SK-N-SH (cell line): ENCODE results near the gene PLB1. TPM values are rescaled to one million over a fixed set of nuclear protein-coding genes. Genes with fewer than 3 reads are reported as not detected.
A peak's percentile ranks its signal among the peaks of the same experiment; 100 is the strongest.

Experiments
- CTCF ChIA-PET: fragments of 300-600, 350-600 bp; formaldehyde crosslinking; extraction: SDS; loops from one replicate; lab custom pipeline; 2021; lab: Yijun Ruan, JAX
- POLR2A ChIA-PET: fragments of 350-600 bp; sonication (Branson Sonifier 250); formaldehyde crosslinking; extraction: SDS; loops from one replicate; lab custom pipeline; 2020; ENCODE audit warnings: antibody characterized with exemption, inconsistent platforms; lab: Yijun Ruan, JAX
- DNase-seq: peaks from one replicate; pipeline ENCODE4 v3.0.0; 2012
- H2AFZ ChIP-seq: fragments of 200-600 bp; sonication (generic); 2 replicates; pipeline ENCODE4 v1.8.1; 2016; ENCODE audit warnings: antibody characterized with exemption, mild to moderate bottlenecking, low read depth
- H3F3A ChIP-seq: fragments of 200-600 bp; sonication (generic); replicated peaks from 2 replicates; pipeline ENCODE3; 2016; ENCODE audit warnings: antibody characterized with exemption, mild to moderate bottlenecking; ENCODE audit not compliant: insufficient read depth
- H3K27ac ChIP-seq, 2 experiments: fragments of 200-500 bp in 1 of 2; fragments of 200-600 bp in 1 of 2; sonication (Bioruptor generic) in 1 of 2; sonication (generic), shearing (Covaris generic) in 1 of 2; 2 replicates each; pipeline versions ENCODE4 v1.5.1 to v1.6.1; 2014 to 2016; ENCODE audit warnings: low read depth in 2 of 2, inconsistent platforms in 1 of 2, low read length in 1 of 2, mild to moderate bottlenecking in 1 of 2, mixed read lengths in 1 of 2
- H3K27me3 ChIP-seq: fragments of 200-600 bp; sonication (generic), shearing (Covaris generic); 2 replicates; pipeline ENCODE4 v1.6.1; 2016; ENCODE audit warnings: mixed run types; ENCODE audit not compliant: insufficient read depth
- H3K36me3 ChIP-seq, 2 experiments: fragments of 200-500 bp in 1 of 2; fragments of 200-600 bp in 1 of 2; sonication (Bioruptor generic) in 1 of 2; sonication (generic) in 1 of 2; replicated peaks in 1 of 2; 2 replicates each; pipeline versions ENCODE3 to v1.5.1; 2014 to 2016; ENCODE audit warnings: low read length in 1 of 2, mild to moderate bottlenecking in 1 of 2; ENCODE audit not compliant: insufficient read depth in 2 of 2, control insufficient read depth in 1 of 2
- H3K4me1 ChIP-seq, 2 experiments: fragments of 200-500 bp in 1 of 2; fragments of 200-600 bp in 1 of 2; sonication (Bioruptor generic) in 1 of 2; sonication (generic), shearing (Covaris generic) in 1 of 2; 2 replicates each; pipeline versions ENCODE4 v1.5.1 to v1.6.1; 2014 to 2016; ENCODE audit warnings: low read depth in 1 of 2, low read length in 1 of 2, mixed run types in 1 of 2; ENCODE audit not compliant: insufficient read depth in 2 of 2, control insufficient read depth in 1 of 2
- H3K4me2 ChIP-seq: fragments of 200-600 bp; sonication (generic), shearing (Covaris generic); 2 replicates; pipeline ENCODE4 v1.6.1; 2017; ENCODE audit warnings: mixed run types
- H3K4me3 ChIP-seq, 2 experiments: fragments of 200-500 bp in 1 of 2; fragments of 200-600 bp in 1 of 2; sonication (Bioruptor generic) in 1 of 2; sonication (generic), shearing (Covaris generic) in 1 of 2; 2 replicates each; pipeline versions ENCODE4 v1.5.1 to v1.8.1; 2014 to 2016; ENCODE audit warnings: low read depth in 2 of 2, inconsistent platforms in 1 of 2, low read length in 1 of 2, mild to moderate bottlenecking in 1 of 2, mixed read lengths in 1 of 2, moderate library complexity in 1 of 2
- H3K79me2 ChIP-seq: fragments of 200-600 bp; sonication (generic); 2 replicates; pipeline ENCODE4 v1.8.1; 2017; ENCODE audit warnings: mild to moderate bottlenecking; ENCODE audit not compliant: insufficient read depth
- H3K9ac ChIP-seq: fragments of 200-600 bp; sonication (generic); 2 replicates; pipeline ENCODE4 v1.6.1; 2017; ENCODE audit warnings: mixed run types
- H3K9me2 ChIP-seq: fragments of 200-600 bp; sonication (generic); 2 replicates; pipeline ENCODE4 v1.6.1; 2017; ENCODE audit warnings: mixed run types
- H3K9me3 ChIP-seq: fragments of 200-600 bp; sonication (generic); 2 replicates; pipeline ENCODE4 v1.6.1; 2017; ENCODE audit warnings: mixed run types, mild to moderate bottlenecking, moderate library complexity
- H4K20me1 ChIP-seq: fragments of 200-600 bp; sonication (generic); 2 replicates; pipeline ENCODE4 v1.6.1; 2017; ENCODE audit warnings: mild to moderate bottlenecking, mixed run types; ENCODE audit not compliant: insufficient read depth
- ELF1 ChIP-seq: IDR thresholded peaks from 2 replicates; pipeline ENCODE4 v1.4.0; 2012
- FOSL2 ChIP-seq: IDR thresholded peaks from 2 replicates; pipeline ENCODE4 v1.4.0; 2012; ENCODE audit warnings: low read depth, mild to moderate bottlenecking, moderate library complexity, borderline replicate concordance
- FOXJ3 ChIP-seq: sonication (generic); formaldehyde crosslinking; IDR thresholded peaks from 2 replicates; pipeline ENCODE4 v1.5.1; 2020; ENCODE audit warnings: mild to moderate bottlenecking, missing genetic modification reagents
- FOXM1 ChIP-seq: IDR thresholded peaks from 2 replicates; pipeline ENCODE4 v1.4.0; 2012; ENCODE audit warnings: low read depth, mild to moderate bottlenecking
- GABPA ChIP-seq: IDR thresholded peaks from 2 replicates; pipeline ENCODE4 v1.4.0; 2012; ENCODE audit warnings: low read depth, mild to moderate bottlenecking
- JUND ChIP-seq: IDR thresholded peaks from 2 replicates; pipeline ENCODE4 v1.4.0; 2012
- MAX ChIP-seq: IDR thresholded peaks from 2 replicates; pipeline ENCODE4 v1.4.0; 2012; ENCODE audit warnings: low read depth
- MEF2A ChIP-seq: IDR thresholded peaks from 2 replicates; pipeline ENCODE4 v1.4.0; 2012; ENCODE audit warnings: low read depth, borderline replicate concordance
- MXI1 ChIP-seq: IDR thresholded peaks from 2 replicates; pipeline ENCODE4 v1.6.1; 2012; ENCODE audit warnings: mild to moderate bottlenecking, low read depth, low read length, improper control_type of control experiment
- NFIC ChIP-seq: IDR thresholded peaks from 2 replicates; pipeline ENCODE4 v1.4.0; 2012; ENCODE audit warnings: borderline replicate concordance
- NRF1 ChIP-seq: IDR thresholded peaks from 2 replicates; pipeline ENCODE4 v1.6.1; 2012; ENCODE audit warnings: low read depth, mild to moderate bottlenecking, low read length
- RAD21 ChIP-seq: IDR thresholded peaks from 2 replicates; pipeline ENCODE4 v1.6.1; 2012; ENCODE audit warnings: mild to moderate bottlenecking, low read length
- RCOR1 ChIP-seq: fragments of 150-350 bp; IDR thresholded peaks from 2 replicates; pipeline ENCODE4 v1.6.1; 2017; ENCODE audit warnings: antibody characterized with exemption, low read length
- REST ChIP-seq: IDR thresholded peaks from 2 replicates; pipeline ENCODE4 v1.6.1; 2012; ENCODE audit warnings: mild to moderate bottlenecking, low read depth, low read length, moderate library complexity
- RFX5 ChIP-seq: IDR thresholded peaks from 2 replicates; pipeline ENCODE4 v1.6.1; 2012; ENCODE audit warnings: mild to moderate bottlenecking, improper control_type of control experiment, low read length
- SMC3 ChIP-seq: IDR thresholded peaks from 2 replicates; pipeline ENCODE4 v1.6.1; 2012; ENCODE audit warnings: low read depth, low read length, improper control_type of control experiment
- TAF1 ChIP-seq: IDR thresholded peaks from 2 replicates; pipeline ENCODE4 v1.6.1; 2012; ENCODE audit warnings: low read depth, mild to moderate bottlenecking, low read length, moderate library complexity, borderline replicate concordance
- TEAD4 ChIP-seq: IDR thresholded peaks from 2 replicates; pipeline ENCODE4 v1.4.0; 2012; ENCODE audit warnings: mild to moderate bottlenecking, borderline replicate concordance; ENCODE audit not compliant: insufficient read depth
- YY1 ChIP-seq: IDR thresholded peaks from 2 replicates; pipeline ENCODE4 v1.4.0; 2012; ENCODE audit warnings: low read depth, mild to moderate bottlenecking
- WGBS: methylation state at CpG from one replicate; pipeline ENCODE4 v1.1.6; 2017; ENCODE audit warnings: low lambda C conversion rate; 5-methylcytosine and 5-hydroxymethylcytosine counted together
- polyA plus RNA-seq, 3 experiments: library from polyadenylated mRNA; depleted of rRNA; stranded (reverse); fragments of >200 nt; gene quantifications; 2 replicates each; pipeline ENCODE4 v1.2.3, GENCODE V29; 2012

The PLB1 gene
- polyA plus RNA-seq, 1 of the 3 experiments (the other 2 are of a cell fraction): 0.10 TPM

DNA sequence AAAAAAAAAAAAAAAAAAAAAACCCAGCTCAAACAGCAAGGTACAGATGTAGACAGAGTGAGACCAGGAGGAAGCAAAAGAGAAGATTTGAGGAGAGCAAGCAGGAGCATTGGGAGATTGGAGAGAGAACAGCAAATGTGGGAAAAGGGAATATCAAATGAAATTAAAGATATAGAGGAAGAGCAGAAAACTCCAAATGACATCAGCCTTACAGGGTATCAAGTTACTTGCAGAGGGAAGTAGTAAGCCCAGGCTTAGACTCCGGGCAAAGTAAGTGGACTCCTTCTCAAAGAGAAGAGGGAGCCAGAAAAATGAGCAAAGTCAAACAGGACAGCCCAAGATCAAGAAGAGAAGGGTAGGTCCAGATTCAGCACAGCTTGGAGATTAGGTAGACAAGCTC lies 162.5 kb downstream of the PLB1 start:
- no peaks in the 10 kb centered on the region for H3K27me3 ChIP-seq
- H3K4me3 ChIP-seq: no peak overlapping the region
- no peaks in the 10 kb centered on the region for H3K36me3 ChIP-seq
- peak overlapping the region; percentile 21 for H3K4me2 ChIP-seq
- ChIA-PET POLR2A (no interaction called here), CTCF (interaction anchor here (1.0 kb wide), 1 partner anchor 64 kb away, joined by 3 read pairs; no protein-coding TSS in a partner anchor)
- H2AFZ ChIP-seq: peak overlapping the region; percentile 31; the same call in 1 of the 2 replicates
- peaks cover 33 to 36% of the 10 kb centered on the region in 2 experiments for H3K4me1 ChIP-seq
- H4K20me1 ChIP-seq: no peaks in the 10 kb centered on the region
- no peaks in the 10 kb centered on the region for H3K79me2 ChIP-seq
- peak overlapping the region in 1 of 2 experiments; percentile 3; a peak in 1 of 4 replicates for H3K27ac ChIP-seq
- no peaks in the 10 kb centered on the region for H3K9me2 ChIP-seq
- H3K9ac ChIP-seq: no peak overlapping the region
- H3K9me3 ChIP-seq: no peaks in the 10 kb centered on the region
- H3F3A ChIP-seq: peaks cover 16% of the 10 kb centered on the region
- 17% methylated on average over 1 of the region's 1 CpG for WGBS
- TF ChIP-seq FOXM1 (no peak), TAF1 (no peak), FOXJ3 (CRISPR knock-in tag) (no peak), JUND (peak; percentile 21; the same call in 1 of the 2 replicates)
- no peak for DNase-seq

DNA sequence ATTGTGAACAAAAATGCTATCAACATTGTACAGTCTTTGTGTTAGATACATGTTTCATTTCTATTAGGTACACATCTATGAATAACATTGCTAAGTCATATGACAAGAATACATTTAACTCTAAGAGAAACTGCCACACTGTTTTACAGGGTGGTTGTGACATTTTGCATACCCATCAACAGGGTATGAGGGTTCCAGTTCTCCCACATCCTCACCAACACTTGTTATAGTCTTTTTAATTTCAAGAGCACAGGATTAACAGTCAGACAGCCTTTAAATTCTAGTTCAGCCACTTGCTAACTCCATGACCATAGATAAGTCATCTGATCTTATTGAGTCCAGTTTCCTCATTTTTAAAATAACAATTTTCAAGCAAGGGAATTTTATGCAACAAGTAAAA lies 163.3 kb downstream of the PLB1 start:
- CTCF ChIA-PET: no interaction called here
- no peaks in the 10 kb centered on the region for H3K27me3 ChIP-seq
- H3K9me2 ChIP-seq: no peaks in the 10 kb centered on the region
- H3F3A ChIP-seq: peaks cover 16% of the 10 kb centered on the region
- no peaks in the 10 kb centered on the region for H3K9me3 ChIP-seq
- H3K4me2 ChIP-seq: no peak overlapping the region
- no peak for DNase-seq
- no peaks in the 10 kb centered on the region for H4K20me1 ChIP-seq
- no peaks in the 10 kb centered on the region for H3K79me2 ChIP-seq
- POLR2A ChIA-PET: no interaction called here
- no peak overlapping the region for H3K4me3 ChIP-seq
- no peak for TF ChIP-seq MXI1
- no peak for TF ChIP-seq TEAD4
- TF ChIP-seq ELF1: no peak
- no peak for TF ChIP-seq SMC3
- no peak overlapping the region for H3K9ac ChIP-seq
- peaks cover 38 to 40% of the 10 kb centered on the region in 2 experiments for H3K4me1 ChIP-seq
- no peak overlapping the region for H3K27ac ChIP-seq
- H3K36me3 ChIP-seq: no peaks in the 10 kb centered on the region
- no peak overlapping the region for H2AFZ ChIP-seq

DNA sequence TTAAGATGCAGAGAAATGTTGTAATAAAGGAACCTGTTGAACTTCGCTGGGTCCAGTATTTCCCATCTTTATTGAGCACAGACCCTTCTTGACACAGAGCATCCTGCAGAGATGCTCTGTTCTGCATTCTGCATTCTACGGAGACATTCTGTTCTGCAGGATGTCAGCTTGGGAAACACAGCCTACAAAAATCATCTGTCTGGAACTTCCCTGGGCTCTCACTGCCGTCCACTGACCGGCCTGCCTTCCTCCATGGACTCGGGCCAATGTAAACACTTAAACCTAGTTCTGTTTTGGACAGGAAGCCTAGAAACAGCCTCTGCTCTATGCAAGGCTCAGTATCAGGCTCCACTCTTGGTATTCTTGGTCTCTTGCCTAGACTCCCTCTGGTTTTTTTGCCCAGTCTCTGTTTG lies 165.7 kb downstream of the PLB1 start:
- POLR2A ChIA-PET: interaction anchor here (0.6 to 0.8 kb wide), 2 partner anchors 71 to 73 kb away, joined by 3 read pairs; no protein-coding TSS in a partner anchor
- Histone ChIP-seq H3K79me2 (no peaks in the 10 kb centered on the region), H3K9ac (no peak overlapping the region), H3K4me3 (no peak overlapping the region), H3K27me3 (no peaks in the 10 kb centered on the region), H3K9me2 (no peaks in the 10 kb centered on the region), H2AFZ (no peak overlapping the region), H3K27ac (peak overlapping the region; percentile 68 to 98), H4K20me1 (no peaks in the 10 kb centered on the region), H3F3A (peaks cover 25% of the 10 kb centered on the region), H3K9me3 (no peaks in the 10 kb centered on the region), H3K36me3 (no peaks in the 10 kb centered on the region), H3K4me1 (peaks cover 43 to 50% of the 10 kb centered on the region in 2 experiments), H3K4me2 (peak overlapping the region; percentile 56)
- 18% methylated on average over 5 of the region's 5 CpGs for WGBS
- DNase-seq: peak; percentile 63
- CTCF ChIA-PET: interaction anchor here (0.8 to 6.8 kb wide), 4 partner anchors 14 to 91 kb away, joined by 3 to 69 read pairs (median 26); partner anchors contain the start of gene PPP1CB
- TF ChIP-seq FOXM1 (no peak), JUND (no peak), MAX (no peak), NRF1 (no peak), YY1 (no peak), TAF1 (no peak), SMC3 (no peak), ELF1 (no peak), FOXJ3 (CRISPR knock-in tag) (peak; percentile 33; the same call in 1 of the 2 replicates), RCOR1 (peak; percentile 55; the same call in 1 of the 2 replicates), MEF2A (no peak), REST (no peak), RAD21 (peak; percentile 41), GABPA (no peak), NFIC (peak; percentile 98), FOSL2 (no peak), RFX5 (no peak)
